Measurements from ENCODE around the gene TOP2A. TPM values are rescaled to one million over a fixed set of nuclear protein-coding genes. Genes with fewer than 3 reads are reported as not detected.

Gene TOP2A
- total and polyA plus RNA-seq, 9 of the 15 experiments (the other 6 are each of a cell fraction or from before 2014, with no cell fraction given): 133 to 347 (median 259) TPM

DNA sequence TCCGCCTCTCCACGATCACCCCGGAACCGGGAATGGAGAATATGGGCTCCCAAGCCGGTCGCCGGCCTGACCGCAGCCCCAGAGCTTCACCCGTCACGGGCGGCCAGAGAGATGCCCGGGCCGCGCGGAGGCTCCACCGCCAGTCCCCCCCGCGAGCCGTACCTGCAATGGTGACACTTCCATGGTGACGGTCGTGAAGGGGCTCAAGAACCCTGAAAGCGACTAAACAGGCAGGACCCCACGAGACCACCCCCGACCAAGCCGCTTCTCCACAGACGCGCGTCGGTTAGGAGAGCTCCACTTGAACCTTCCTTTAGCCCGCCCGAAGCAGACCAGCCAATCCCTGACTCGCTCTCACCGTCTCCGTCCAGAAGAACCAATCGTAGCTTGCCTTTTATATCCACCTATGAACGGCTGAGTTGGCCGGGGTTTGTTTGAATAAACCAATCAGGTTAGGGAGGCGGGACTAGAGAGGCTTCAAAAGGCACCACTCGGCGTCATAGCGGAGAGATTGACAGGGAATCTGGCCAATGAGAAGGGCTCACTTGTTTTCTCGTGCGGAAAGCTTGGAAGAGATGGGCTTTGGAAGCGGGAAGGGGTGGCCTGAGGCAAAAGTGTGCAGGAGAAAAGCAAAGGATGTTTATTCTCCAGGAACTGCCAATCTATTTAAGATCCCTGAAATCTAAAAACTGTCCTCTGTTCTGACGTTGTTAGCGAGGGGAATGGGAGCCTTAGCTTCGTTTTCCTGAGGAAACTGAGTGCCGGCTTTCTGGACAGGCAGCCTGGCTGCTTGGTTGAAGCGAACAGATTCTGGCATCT lies at the start of gene TOP2A (continued):
- TF ChIP-seq GABPB1 (CRISPR knock-in tag; IDR thresholded peaks at IDR 0.05): peak; percentile 47; the same call in 1 of the 2 replicates
- no peak for TF ChIP-seq KLF1 (tag; IDR thresholded peaks at IDR 0.05)
- TF ChIP-seq, protein P1, sequence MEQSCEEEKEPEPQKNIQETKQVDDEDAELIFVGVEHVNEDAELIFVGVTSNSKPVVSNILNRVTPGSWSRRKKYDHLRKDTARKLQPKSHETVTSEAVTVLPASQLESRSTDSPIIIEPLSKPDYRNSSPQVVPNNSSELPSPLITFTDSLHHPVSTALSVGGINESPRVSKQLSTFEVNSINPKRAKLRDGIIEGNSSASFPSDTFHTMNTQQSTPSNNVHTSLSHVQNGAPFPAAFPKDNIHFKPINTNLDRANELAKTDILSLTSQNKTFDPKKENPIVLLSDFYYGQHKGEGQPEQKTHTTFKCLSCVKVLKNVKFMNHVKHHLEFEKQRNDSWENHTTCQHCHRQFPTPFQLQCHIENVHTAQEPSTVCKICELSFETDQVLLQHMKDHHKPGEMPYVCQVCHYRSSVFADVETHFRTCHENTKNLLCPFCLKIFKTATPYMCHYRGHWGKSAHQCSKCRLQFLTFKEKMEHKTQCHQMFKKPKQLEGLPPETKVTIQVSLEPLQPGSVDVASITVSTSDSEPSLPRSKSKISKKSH (CRISPR knock-in tag; IDR thresholded peaks at IDR 0.05): no peak
- TF ChIP-seq RBM34 (IDR thresholded peaks at IDR 0.05; ENCODE audit: borderline replicate concordance, insufficient read depth, low read length): no peak
- TF ChIP-seq, protein P2, sequence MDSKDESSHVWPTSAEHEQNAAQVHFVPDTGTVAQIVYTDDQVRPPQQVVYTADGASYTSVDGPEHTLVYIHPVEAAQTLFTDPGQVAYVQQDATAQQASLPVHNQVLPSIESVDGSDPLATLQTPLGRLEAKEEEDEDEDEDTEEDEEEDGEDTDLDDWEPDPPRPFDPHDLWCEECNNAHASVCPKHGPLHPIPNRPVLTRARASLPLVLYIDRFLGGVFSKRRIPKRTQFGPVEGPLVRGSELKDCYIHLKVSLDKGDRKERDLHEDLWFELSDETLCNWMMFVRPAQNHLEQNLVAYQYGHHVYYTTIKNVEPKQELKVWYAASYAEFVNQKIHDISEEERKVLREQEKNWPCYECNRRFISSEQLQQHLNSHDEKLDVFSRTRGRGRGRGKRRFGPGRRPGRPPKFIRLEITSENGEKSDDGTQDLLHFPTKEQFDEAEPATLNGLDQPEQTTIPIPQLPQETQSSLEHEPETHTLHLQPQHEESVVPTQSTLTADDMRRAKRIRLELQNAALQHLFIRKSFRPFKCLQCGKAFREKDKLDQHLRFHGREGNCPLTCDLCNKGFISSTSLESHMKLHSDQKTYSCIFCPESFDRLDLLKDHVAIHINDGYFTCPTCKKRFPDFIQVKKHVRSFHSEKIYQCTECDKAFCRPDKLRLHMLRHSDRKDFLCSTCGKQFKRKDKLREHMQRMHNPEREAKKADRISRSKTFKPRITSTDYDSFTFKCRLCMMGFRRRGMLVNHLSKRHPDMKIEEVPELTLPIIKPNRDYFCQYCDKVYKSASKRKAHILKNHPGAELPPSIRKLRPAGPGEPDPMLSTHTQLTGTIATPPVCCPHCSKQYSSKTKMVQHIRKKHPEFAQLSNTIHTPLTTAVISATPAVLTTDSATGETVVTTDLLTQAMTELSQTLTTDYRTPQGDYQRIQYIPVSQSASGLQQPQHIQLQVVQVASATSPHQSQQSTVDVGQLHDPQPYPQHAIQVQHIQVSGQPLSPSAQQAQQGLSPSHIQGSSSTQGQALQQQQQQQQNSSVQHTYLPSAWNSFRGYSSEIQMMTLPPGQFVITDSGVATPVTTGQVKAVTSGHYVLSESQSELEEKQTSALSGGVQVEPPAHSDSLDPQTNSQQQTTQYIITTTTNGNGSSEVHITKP (IDR thresholded peaks at IDR 0.05; ENCODE audit: partially characterized antibody): peak; percentile 97
- TF ChIP-seq TBP (optimal IDR thresholded peaks at IDR 0.05; ENCODE audit: low read depth, low read length): peak; percentile 79
- peak; percentile 76; the same call in 1 of the 2 replicates for TF ChIP-seq ZBTB7A (IDR thresholded peaks at IDR 0.05; ENCODE audit: borderline replicate concordance, control insufficient read depth, low read depth, low read length)
- TF ChIP-seq, protein P3, sequence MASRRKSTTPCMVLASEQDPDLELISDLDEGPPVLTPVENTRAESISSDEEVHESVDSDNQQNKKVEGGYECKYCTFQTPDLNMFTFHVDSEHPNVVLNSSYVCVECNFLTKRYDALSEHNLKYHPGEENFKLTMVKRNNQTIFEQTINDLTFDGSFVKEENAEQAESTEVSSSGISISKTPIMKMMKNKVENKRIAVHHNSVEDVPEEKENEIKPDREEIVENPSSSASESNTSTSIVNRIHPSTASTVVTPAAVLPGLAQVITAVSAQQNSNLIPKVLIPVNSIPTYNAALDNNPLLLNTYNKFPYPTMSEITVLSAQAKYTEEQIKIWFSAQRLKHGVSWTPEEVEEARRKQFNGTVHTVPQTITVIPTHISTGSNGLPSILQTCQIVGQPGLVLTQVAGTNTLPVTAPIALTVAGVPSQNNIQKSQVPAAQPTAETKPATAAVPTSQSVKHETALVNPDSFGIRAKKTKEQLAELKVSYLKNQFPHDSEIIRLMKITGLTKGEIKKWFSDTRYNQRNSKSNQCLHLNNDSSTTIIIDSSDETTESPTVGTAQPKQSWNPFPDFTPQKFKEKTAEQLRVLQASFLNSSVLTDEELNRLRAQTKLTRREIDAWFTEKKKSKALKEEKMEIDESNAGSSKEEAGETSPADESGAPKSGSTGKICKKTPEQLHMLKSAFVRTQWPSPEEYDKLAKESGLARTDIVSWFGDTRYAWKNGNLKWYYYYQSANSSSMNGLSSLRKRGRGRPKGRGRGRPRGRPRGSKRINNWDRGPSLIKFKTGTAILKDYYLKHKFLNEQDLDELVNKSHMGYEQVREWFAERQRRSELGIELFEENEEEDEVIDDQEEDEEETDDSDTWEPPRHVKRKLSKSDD (conservative IDR thresholded peaks at IDR 0.05; ENCODE audit: low read length): no peak
- TF ChIP-seq ZNF224 (CRISPR knock-in tag; IDR thresholded peaks at IDR 0.05): no peak
- no peak for TF ChIP-seq CBX3 (IDR thresholded peaks at IDR 0.05; ENCODE audit: borderline replicate concordance in 1 of 2, low read length in 2 of 2)
- no peak for TF ChIP-seq ZNF23 (CRISPR knock-in tag; IDR thresholded peaks at IDR 0.05)
- TF ChIP-seq NR2F6 (CRISPR knock-in tag; IDR thresholded peaks at IDR 0.05): no peak
- TF ChIP-seq BHLHE40 (IDR thresholded peaks at IDR 0.05; ENCODE audit: low read length): peak; percentile 26
- TF ChIP-seq MTA3 (IDR thresholded peaks at IDR 0.05; ENCODE audit: borderline replicate concordance): peak; percentile 64; the same call in 1 of the 2 replicates
- TF ChIP-seq CEBPG (CRISPR knock-in tag; IDR thresholded peaks at IDR 0.05): no peak
- no peak for TF ChIP-seq CEBPG (tag; conservative IDR thresholded peaks at IDR 0.05 in 1 of 2, IDR thresholded peaks at IDR 0.05 in 1 of 2)
- TF ChIP-seq CHD2 (IDR thresholded peaks at IDR 0.05; ENCODE audit: low read depth, low read length): peak; percentile 90
- no peak for TF ChIP-seq ZNF217 (CRISPR knock-in tag; IDR thresholded peaks at IDR 0.05)
- peak; percentile 72 for TF ChIP-seq POLR2B (IDR thresholded peaks at IDR 0.05; ENCODE audit: low read depth, partially characterized antibody)
- no peak for TF ChIP-seq HNRNPUL1 (IDR thresholded peaks at IDR 0.05; ENCODE audit: low read length)
- TF ChIP-seq L3MBTL2 (IDR thresholded peaks at IDR 0.05): peak; percentile 87
